ENCODE data around the gene ZNF708.
A peak's percentile ranks its signal among the peaks of the same experiment; 100 is the strongest.
"Not testable (repeated sequence)": the region's sequence is repeated elsewhere in the genome, so short reads cannot be mapped to it uniquely, and the experiment has no call there.

ZNF708 gene

GRCh38 chr19:21306881-21307479 is 22.2 kb downstream of the ZNF708 start:
- not testable (repeated sequence) for H4K8ac ChIP-seq (ENCODE audit: low read depth, low read length); H3K23ac ChIP-seq (ENCODE audit: low read depth, low read length, poor library complexity); H3K4me2 ChIP-seq (ENCODE audit: insufficient read depth, low read length, poor library complexity, severe bottlenecking); H2AK5ac ChIP-seq (ENCODE audit: low read depth, low read length); H3K4me1 ChIP-seq (ENCODE audit: control insufficient read depth in 2 of 2, insufficient read depth in 1 of 2, low read depth in 1 of 2, low read length in 2 of 2); H2BK120ac ChIP-seq (ENCODE audit: low read depth, low read length); H2BK5ac ChIP-seq (ENCODE audit: low read length); H3K18ac ChIP-seq (ENCODE audit: low read length); H3K27me3 ChIP-seq (ENCODE audit: control insufficient read depth in 3 of 3, insufficient read depth in 3 of 3, low read depth in 1 of 3, low read length in 3 of 3); H3K4me3 ChIP-seq (ENCODE audit: low read length in 2 of 2); H3K9ac ChIP-seq (ENCODE audit: low read depth, low read length, poor library complexity); H2BK15ac ChIP-seq (ENCODE audit: low read length); H3K14ac ChIP-seq (ENCODE audit: low read length); H3K27ac ChIP-seq (replicated peaks; ENCODE audit: low read length); H2BK12ac ChIP-seq (ENCODE audit: low read length); H4K91ac ChIP-seq (ENCODE audit: low read depth, low read length, poor library complexity); H3K79me1 ChIP-seq (ENCODE audit: low read depth, low read length); H3K4ac ChIP-seq (ENCODE audit: low read length); H2AFZ ChIP-seq (ENCODE audit: low read length); DNase-seq (ENCODE audit: low spot score)
- no CpG with 5 or more reads among the region's 3 CpGs for WGBS, 2 donors (ENCODE audit: extremely low coverage in 2 of 2, insufficient read length in 2 of 2, insufficient replicate concordance in 1 of 2)
- Histone ChIP-seq H3K36me3 (replicated peaks in 1 of 2; ENCODE audit: control insufficient read depth in 2 of 2, insufficient read depth in 2 of 2, low read length in 2 of 2) (peaks cover 10 to 97% of the 10 kb centered on the region in 2 donors), H3K9me3 (replicated peaks in 1 of 2; ENCODE audit: control insufficient read depth in 2 of 2, insufficient read depth in 1 of 2, low read depth in 1 of 2, low read length in 2 of 2) (peaks cover 0 to 57% of the 10 kb centered on the region in 2 donors)

- Histone ChIP-seq H3K36me3 (replicated peaks in 1 of 2; ENCODE audit: control insufficient read depth in 2 of 2, insufficient read depth in 2 of 2, low read length in 2 of 2) (peaks cover 6 to 83% of the 10 kb centered on the region in 2 donors), H3K9me3 (replicated peaks in 1 of 2; ENCODE audit: control insufficient read depth in 2 of 2, insufficient read depth in 1 of 2, low read depth in 1 of 2, low read length in 2 of 2) (peaks cover 5 to 90% of the 10 kb centered on the region in 2 donors)
- no CpG with 5 or more reads among the region's 1 CpG for WGBS, 2 donors (ENCODE audit: extremely low coverage in 2 of 2, insufficient read length in 2 of 2, insufficient replicate concordance in 1 of 2)
These were observed 35.4 kb downstream of the ZNF708 start for GRCh38 chr19:21293768-21294167.

GRCh38 chr19:21269813-21270212 is 59.4 kb downstream of the ZNF708 start:
- no peak overlapping the region for H2BK12ac ChIP-seq (ENCODE audit: low read length)
- H2AFZ ChIP-seq (ENCODE audit: low read length), result peak overlapping the region; percentile 84
- H2BK5ac ChIP-seq (ENCODE audit: low read length), result no peak overlapping the region
- no peaks in the 10 kb centered on the region for H3K27me3 ChIP-seq (ENCODE audit: control insufficient read depth in 3 of 3, insufficient read depth in 3 of 3, low read depth in 1 of 3, low read length in 3 of 3)
- no peak overlapping the region for H2AK5ac ChIP-seq (ENCODE audit: low read depth, low read length)
- WGBS, 2 donors (ENCODE audit: extremely low coverage in 2 of 2, insufficient read length in 2 of 2, insufficient replicate concordance in 1 of 2), result no CpG with 5 or more reads among the region's 2 CpGs
- no peak overlapping the region for H4K8ac ChIP-seq (ENCODE audit: low read depth, low read length)
- H3K27ac ChIP-seq (replicated peaks; ENCODE audit: low read length), result no peak overlapping the region
- peak overlapping the region in 1 of 2 donors; percentile 54 for H3K4me3 ChIP-seq (ENCODE audit: low read length in 2 of 2)
- H2BK15ac ChIP-seq (ENCODE audit: low read length), result no peak overlapping the region
- H3K9ac ChIP-seq (ENCODE audit: low read depth, low read length, poor library complexity), result no peak overlapping the region
- H3K9me3 ChIP-seq (replicated peaks in 1 of 2; ENCODE audit: control insufficient read depth in 2 of 2, insufficient read depth in 1 of 2, low read depth in 1 of 2, low read length in 2 of 2), result peaks cover 6 to 9% of the 10 kb centered on the region in 2 donors
- no peak overlapping the region for H3K23ac ChIP-seq (ENCODE audit: low read depth, low read length, poor library complexity)
- H3K4me1 ChIP-seq (ENCODE audit: control insufficient read depth in 2 of 2, insufficient read depth in 1 of 2, low read depth in 1 of 2, low read length in 2 of 2), result no peaks in the 10 kb centered on the region
- H2BK120ac ChIP-seq (ENCODE audit: low read depth, low read length), result no peak overlapping the region
- no peak overlapping the region for H3K18ac ChIP-seq (ENCODE audit: low read length)
- no peak for DNase-seq (ENCODE audit: low spot score)
- H3K4ac ChIP-seq (ENCODE audit: low read length), result no peak overlapping the region
- H3K79me1 ChIP-seq (ENCODE audit: low read depth, low read length), result no peaks in the 10 kb centered on the region
- no peak overlapping the region for H3K4me2 ChIP-seq (ENCODE audit: insufficient read depth, low read length, poor library complexity, severe bottlenecking)
- H4K91ac ChIP-seq (ENCODE audit: low read depth, low read length, poor library complexity), result no peak overlapping the region
- no peak overlapping the region for H3K14ac ChIP-seq (ENCODE audit: low read length)
- H3K36me3 ChIP-seq (replicated peaks in 1 of 2; ENCODE audit: control insufficient read depth in 2 of 2, insufficient read depth in 2 of 2, low read length in 2 of 2), result no peaks in the 10 kb centered on the region

More at GRCh38 chr19:21293768-21294167, 35.4 kb downstream of the ZNF708 start:
- not testable (repeated sequence) for DNase-seq (ENCODE audit: low spot score); H4K8ac ChIP-seq (ENCODE audit: low read depth, low read length); H2BK120ac ChIP-seq (ENCODE audit: low read depth, low read length); H2AFZ ChIP-seq (ENCODE audit: low read length); H3K27ac ChIP-seq (replicated peaks; ENCODE audit: low read length); H2BK5ac ChIP-seq (ENCODE audit: low read length); H2BK15ac ChIP-seq (ENCODE audit: low read length); H3K14ac ChIP-seq (ENCODE audit: low read length); H3K4me2 ChIP-seq (ENCODE audit: insufficient read depth, low read length, poor library complexity, severe bottlenecking); H3K4ac ChIP-seq (ENCODE audit: low read length); H2AK5ac ChIP-seq (ENCODE audit: low read depth, low read length); H3K27me3 ChIP-seq (ENCODE audit: control insufficient read depth in 3 of 3, insufficient read depth in 3 of 3, low read depth in 1 of 3, low read length in 3 of 3); H3K18ac ChIP-seq (ENCODE audit: low read length); H3K4me3 ChIP-seq (ENCODE audit: low read length in 2 of 2); H2BK12ac ChIP-seq (ENCODE audit: low read length); H3K23ac ChIP-seq (ENCODE audit: low read depth, low read length, poor library complexity); H3K79me1 ChIP-seq (ENCODE audit: low read depth, low read length); H4K91ac ChIP-seq (ENCODE audit: low read depth, low read length, poor library complexity); H3K4me1 ChIP-seq (ENCODE audit: control insufficient read depth in 2 of 2, insufficient read depth in 1 of 2, low read depth in 1 of 2, low read length in 2 of 2); H3K9ac ChIP-seq (ENCODE audit: low read depth, low read length, poor library complexity)

GRCh38 chr19:21264891-21265290 is 64.3 kb downstream of the ZNF708 start:
- Histone ChIP-seq H4K91ac (ENCODE audit: low read depth, low read length, poor library complexity) (no peak overlapping the region), H3K4ac (ENCODE audit: low read length) (no peak overlapping the region), H3K18ac (ENCODE audit: low read length) (no peak overlapping the region), H3K79me1 (ENCODE audit: low read depth, low read length) (no peaks in the 10 kb centered on the region), H2BK120ac (ENCODE audit: low read depth, low read length) (no peak overlapping the region), H3K9ac (ENCODE audit: low read depth, low read length, poor library complexity) (no peak overlapping the region), H3K9me3 (replicated peaks in 1 of 2; ENCODE audit: control insufficient read depth in 2 of 2, insufficient read depth in 1 of 2, low read depth in 1 of 2, low read length in 2 of 2) (peaks cover 5 to 17% of the 10 kb centered on the region in 2 donors), H4K8ac (ENCODE audit: low read depth, low read length) (no peak overlapping the region), H3K4me1 (ENCODE audit: control insufficient read depth in 2 of 2, insufficient read depth in 1 of 2, low read depth in 1 of 2, low read length in 2 of 2) (no peaks in the 10 kb centered on the region), H3K36me3 (replicated peaks in 1 of 2; ENCODE audit: control insufficient read depth in 2 of 2, insufficient read depth in 2 of 2, low read length in 2 of 2) (no peaks in the 10 kb centered on the region), H3K4me3 (ENCODE audit: low read length in 2 of 2) (no peak overlapping the region), H3K4me2 (ENCODE audit: insufficient read depth, low read length, poor library complexity, severe bottlenecking) (no peak overlapping the region), H3K27ac (replicated peaks; ENCODE audit: low read length) (no peak overlapping the region), H2AK5ac (ENCODE audit: low read depth, low read length) (no peak overlapping the region), H2BK15ac (ENCODE audit: low read length) (no peak overlapping the region), H3K27me3 (ENCODE audit: control insufficient read depth in 3 of 3, insufficient read depth in 3 of 3, low read depth in 1 of 3, low read length in 3 of 3) (no peaks in the 10 kb centered on the region), H3K14ac (ENCODE audit: low read length) (no peak overlapping the region), H2AFZ (ENCODE audit: low read length) (no peak overlapping the region), H2BK12ac (ENCODE audit: low read length) (no peak overlapping the region), H3K23ac (ENCODE audit: low read depth, low read length, poor library complexity) (no peak overlapping the region), H2BK5ac (ENCODE audit: low read length) (no peak overlapping the region)
- no CpG with 5 or more reads among the region's 12 CpGs for WGBS, 2 donors (ENCODE audit: extremely low coverage in 2 of 2, insufficient read length in 2 of 2, insufficient replicate concordance in 1 of 2)
- no peak for DNase-seq (ENCODE audit: low spot score)
